ENCODE data around the gene CALY.

Gene CALY

DNA sequence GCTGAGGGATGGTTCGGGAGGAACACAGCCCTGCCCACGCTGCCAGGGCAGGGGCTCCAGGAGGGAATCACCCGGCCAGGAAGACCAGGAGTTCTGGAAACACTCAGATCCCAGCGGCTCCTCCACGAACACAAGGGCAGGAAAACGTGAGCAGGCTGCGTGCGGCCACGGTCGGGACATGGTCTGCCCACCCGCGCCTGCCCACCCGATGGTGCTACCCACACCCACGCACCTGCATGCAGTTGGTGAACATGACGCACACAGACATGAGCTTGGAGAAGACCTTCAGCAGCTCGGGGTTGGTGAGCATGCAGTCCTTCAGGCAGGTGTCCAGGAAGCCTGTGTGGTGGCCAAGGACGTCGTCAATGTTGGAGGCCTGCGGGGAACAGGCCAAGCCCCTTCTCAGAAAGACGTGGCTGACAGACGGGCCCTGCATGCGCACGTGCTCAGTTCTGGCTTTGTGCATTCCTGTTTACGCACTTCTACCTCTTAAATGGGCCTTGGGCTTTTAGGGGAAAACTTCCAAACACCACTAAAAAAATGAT lies 53.8 kb downstream of the CALY start:
- DNase-seq, result no peak

DNA sequence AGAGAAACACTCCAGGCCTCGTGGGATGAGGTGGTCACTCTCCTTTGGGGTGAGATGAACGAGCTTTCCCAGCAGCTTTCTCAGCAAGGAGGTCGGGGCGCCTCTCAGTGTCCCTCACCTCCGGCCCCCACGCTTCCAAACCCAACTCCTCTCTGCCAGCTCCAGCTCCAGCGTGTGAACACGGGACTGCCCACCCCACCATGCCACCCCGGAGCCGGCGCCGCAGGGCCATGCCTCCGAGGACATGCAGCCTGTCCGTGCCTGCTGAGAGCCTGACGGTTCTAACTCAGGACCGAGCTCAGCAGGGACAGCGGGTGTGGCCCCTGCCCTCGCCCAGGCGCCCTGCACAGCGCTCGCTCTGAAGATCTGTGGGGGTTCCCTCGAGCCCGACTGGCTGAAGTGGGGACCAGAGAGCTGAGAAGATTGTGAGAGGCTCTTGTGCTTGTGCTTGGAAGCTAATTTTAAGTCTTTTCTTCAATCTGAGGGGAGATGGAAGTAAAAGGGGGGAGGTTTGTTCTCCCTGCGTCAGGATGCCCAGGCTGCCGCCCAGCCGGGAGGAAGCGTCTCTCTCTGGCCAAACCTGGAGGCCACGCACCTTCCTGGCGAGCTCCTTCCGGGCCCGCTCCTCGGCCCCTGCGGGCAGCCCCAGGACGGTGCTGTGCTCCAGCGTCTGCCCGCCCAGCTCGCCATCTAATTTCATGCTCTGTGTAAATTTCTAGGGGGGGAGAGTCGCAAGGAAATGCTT lies 54.9 kb downstream of the CALY start:
- no peak for DNase-seq

DNA sequence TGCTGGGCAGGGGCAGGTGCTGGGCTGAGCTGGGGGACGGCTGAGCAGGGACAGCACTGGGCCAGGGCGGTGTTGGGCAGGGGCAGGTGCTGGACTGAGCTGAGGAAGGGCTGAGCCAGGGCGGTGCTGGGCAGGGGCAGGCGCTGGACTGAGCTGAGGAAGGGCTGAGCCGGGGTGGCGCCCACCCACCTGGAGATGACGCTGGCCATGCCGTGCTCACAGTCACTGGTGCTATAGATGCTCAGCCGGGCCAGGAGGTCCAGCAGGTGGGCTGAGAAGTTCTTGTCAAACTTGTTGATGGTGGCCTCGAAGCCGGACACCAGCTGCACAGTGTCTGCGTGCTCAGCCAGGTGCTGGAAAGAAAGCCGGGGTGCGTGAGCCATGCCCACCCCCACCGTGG lies 55.6 kb downstream of the CALY start:
- no peak for DNase-seq

DNA sequence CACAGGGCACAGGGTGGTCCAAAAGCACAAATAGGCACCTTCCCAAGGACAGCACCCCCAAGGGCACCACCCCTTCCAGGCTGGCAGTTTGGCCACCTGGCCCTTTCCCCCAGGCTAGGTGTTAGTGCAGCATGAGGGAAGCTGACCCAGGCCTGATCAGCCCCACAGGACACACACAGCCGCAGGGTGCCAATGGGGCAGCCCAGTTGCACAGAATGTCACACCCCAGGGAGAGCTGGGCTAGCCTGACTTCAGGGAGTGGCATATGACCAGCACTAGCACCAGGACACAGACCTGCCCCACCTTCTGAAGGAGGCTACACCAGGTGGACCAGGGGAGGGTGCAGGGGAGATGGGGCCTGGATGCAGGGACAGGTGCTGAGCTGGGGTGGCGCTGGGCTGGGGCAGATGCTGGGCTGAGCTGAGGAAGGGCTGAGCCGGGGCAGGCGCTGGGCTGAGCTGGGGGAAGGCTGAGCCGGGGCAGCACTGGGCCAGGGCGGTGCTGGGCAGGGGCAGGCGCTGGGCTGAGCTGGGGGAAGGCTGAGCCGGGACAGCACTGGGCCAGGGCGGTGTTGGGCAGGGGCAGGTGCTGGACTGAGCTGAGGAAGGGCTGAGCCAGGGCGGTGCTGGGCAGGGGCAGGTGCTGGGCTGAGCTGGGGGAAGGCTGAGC lies 56.2 kb downstream of the CALY start:
- DNase-seq, result no peak

DNA sequence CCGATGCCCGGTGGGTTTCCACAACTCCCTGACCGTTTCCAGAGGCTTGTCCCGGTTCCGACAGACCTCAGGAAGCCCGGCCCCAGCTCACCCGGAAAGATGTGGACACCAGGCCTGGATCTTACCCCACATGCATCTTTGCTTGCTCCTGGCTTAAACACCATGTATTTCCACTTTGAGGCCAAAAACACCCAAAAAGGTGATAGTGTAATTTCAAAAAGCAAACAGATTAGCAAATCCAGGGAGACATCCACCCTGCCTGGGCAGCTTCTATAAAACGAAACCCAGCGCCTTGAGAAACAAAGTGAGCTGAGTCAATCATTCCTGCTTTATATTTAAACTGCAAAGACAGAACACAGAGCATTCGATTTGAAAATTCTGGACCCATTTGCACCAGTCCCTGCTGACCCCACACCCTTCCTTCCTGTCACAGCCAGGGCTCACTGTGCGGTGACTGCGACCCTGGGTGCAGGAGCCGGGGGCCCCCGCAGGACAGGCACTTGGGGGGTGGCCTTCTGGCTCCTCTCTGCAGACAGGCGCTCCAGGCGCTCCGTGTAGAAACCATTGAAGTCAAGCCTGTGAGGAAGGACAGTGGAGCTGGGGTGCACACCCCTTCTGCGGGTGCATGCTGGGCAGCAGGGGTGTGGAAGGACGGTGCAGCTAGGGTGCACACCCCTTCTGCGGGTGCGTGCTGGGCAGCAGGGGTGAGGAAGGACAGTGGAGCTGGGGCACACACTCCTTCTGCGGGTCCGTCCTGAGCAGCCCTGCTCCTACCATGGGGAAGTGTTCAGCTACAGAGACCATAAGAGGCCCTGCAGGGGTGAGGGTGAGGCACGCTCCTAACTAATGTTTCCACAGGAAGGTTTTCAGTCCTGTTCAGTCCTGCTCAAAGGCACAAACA lies 57.1 kb downstream of the CALY start:
- DNase-seq, result no peak

DNA sequence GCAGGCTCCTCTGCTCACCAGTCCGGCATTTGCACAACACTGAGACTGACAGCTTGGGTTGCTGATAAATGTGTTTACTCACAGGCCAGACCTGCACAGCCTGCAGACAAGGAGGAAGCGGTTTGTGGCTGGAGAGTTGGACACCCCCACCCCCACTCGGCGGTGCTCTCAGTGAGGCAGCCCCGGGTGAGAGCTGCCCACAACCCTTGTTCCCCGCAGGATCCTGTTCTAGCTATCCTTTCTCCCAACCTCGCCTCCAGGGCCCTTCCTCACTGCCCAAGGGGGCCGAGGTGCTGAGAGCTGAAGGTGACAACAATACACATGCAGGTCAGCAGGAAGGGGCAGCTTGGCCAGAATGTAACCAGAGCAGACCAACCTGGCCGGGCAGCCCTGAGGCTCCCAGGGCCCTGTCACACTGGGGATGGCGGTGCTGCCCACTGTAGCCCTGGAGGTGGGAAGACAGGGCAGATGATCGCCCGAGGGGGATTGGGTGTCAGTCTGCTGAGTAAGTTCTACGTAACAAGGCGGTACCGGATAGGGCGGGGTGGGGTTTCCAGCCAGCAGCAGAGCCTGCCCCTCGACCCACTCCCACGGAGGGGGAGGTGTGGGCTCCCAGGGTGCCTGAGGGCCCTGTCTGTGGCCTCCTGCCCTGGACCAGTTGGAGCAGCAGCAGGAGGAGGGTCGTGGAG lies 58.0 kb downstream of the CALY start:
- DNase-seq, result peak; percentile 32

DNA sequence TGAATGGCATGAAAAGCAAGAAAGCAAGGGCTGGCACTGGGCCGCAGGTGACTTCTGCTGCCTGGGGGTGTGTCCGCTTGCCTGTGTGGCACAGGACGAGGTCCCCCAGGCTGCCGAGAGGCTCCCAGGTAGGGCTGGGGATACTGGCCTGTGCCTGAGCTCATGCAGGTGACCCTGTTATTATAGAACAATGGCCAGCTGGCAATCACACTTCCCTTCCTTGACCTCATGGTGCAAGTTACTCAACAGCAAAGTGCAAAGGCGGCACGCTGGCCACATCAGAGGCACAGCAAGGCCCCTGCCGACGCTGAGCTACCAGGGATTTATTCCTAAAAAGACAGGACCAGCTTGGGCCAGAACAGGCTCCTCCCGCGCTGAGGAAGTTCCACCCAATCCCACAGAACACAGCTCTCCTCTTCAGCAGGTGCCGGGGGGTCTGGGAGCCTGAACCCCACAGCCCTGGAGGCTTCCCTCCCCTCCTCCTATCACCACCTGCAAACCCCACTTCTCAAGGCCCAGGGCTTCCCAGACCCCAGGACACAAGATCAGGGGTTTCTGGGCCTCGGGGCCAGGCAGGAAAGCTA lies 58.6 kb downstream of the CALY start:
- no peak for DNase-seq

DNA sequence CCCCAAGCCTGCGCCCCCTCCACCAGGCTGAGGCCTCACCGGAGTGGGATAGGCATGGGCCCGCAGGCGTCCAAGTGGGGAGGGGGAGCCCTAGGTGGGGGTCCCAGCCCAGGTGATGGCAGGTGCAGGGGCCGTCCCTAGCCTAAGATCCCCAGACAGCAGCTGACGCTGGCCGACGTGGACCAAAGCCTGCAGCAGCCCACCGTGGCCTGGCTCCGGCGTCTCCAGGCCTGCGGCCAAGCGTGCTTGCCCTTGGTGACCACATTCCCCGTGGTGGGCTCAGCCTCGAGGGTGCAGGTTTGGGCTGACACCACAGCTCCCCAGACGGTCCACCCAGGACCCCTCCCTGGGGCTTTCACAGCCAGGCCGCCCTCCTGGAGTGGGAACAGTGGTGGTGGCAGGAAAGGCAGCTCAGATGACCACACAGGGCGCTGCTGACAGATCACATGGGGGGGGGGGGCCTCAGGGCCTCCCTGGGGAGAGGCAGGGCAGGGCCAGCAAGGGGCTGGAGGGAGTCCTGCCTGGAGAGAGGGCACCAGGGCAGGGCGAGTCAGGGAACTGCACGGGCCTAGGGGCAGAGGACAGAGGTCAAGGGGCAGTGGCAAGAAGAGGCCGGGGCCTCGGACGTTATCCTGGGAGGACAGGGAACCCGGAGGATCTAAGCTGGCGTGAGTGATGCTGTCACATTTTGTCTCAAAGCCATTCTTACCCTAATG lies 59.3 kb downstream of the CALY start:
- DNase-seq, result no peak

DNA sequence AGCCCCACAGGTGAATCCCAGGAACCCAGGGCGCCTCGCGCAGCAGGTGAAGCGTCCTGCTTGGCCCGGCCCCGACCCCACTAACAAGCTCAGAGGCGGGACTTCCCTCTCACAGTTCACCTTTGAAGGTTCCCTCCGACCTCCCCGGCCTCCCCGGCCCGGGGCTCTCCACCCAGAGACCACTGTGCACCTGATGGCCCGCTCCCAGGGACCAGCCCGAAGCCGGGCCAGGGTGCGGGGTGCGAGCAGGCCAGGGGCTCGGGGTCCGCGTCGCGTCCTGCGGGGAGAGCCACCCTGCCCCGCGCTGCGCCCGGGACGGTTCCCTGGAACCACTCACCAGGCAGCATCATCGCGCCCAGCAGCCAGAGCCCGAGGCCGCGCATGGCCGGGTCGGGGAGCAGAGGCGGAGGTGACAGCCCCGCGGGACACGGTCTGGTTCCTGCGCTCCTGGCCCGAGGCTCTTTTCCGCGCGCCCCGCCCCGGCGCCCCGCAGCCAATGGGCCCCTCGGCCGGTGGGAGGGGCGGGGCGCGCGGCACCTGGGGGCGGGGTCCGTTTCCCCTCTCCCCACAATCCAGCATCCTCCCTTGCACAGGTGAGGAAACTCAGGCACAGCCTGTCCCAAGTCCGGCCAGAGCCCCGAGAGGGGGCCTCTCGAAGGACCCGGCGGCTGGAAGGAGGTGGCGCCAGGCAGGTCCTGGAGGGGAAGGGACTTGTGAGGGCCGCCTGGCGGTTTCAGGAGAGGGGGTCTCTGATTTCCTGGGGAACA lies 60.1 kb downstream of the CALY start, which contains the start of gene ADAM8:
TSS of gene ADAM8 (minus strand) at position 434 of the 767 bp plus-strand sequence. CDS start at position 383, 51 bp downstream.
- peak; percentile 72 for DNase-seq

DNA sequence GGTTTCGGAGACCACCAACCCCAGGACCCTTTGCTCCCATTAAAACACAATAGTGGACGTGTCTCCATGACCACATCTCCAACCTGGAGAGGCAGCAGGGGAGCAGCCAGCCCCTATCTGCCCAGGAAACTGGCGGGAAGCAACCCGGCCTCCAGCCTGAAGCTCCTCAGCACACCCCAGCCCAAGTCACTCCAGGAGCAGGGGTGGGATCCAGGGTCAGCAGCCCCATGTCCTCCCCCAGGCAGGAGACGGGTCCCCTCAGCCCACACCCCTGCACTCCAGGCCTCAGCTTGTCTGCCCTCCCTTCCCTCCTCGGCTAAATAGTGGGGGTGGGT lies 60.6 kb downstream of the CALY start:
- no peak for DNase-seq

DNA sequence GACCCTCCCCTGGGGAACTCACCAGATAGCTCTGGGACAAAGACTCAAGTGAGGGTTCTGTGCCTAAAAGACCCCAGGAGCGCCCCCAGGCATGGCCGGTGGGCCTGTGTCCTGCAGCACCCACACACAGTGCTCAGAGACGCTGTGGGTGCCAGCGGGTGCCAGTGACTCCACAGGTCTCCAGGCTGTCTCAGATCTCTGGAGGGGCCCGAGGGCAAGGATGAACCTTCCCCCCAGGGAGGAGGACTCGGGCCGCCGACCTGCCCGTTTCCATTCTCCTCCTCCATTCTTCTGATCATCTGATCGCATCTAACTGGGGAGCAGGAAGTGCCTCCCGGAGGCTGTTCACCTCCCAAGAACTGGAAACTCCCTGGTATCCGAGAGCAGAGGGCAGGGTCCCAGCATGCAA lies 61.0 kb downstream of the CALY start:
- DNase-seq, result peak; percentile 53

DNA sequence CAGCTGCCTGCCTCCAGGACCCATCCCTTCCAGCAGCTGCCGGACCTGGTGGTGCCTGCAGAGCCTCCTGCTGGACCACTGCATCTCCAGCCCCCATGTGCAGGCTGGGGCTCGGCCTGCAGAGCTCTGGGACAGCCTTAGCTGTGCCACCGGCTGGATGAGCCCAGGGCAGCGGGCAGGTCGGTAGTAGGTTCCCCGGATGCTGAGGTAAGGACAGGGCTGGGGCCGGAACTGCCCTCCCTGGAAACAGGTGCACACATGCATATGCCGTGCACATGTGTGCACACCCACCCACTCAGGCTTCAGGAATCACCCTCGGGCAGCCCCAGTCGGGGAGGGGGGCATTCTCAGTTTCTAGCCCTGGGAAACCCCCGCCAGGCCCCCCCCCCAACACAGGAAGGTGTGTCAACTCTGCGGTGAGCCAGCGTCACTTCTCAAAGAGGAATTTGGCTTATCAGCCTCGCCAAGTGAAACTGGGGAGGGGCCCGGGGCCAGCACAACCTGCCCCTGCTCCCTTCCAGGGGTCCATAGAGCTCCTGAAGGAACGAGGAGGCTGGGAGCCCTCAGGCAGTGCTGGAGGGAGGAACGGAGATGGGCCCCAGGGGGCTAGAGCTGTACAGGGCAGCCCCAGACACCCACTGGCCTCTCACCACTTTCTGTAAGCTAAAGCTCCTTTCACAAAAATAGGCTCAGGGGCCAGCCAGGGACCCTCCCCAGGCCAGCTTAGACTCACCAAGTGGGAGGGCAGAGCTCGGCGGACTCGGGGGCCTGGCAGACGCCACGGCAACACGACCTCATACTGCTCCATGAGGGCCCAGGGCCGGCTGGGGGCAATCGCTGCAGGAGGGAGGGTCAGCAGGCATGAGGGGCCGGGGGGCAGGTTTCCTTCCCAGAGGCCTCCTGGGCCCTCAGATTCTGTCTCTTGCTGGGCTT lies 61.7 kb downstream of the CALY start:
- DNase-seq, result peak; percentile 83
